HFFc6 (cell line): ENCODE results near the gene FBXO10. TPM values are rescaled to one million over a fixed set of nuclear protein-coding genes. Genes with fewer than 3 reads are reported as not detected.

Source experiments
- DNase-seq: peaks from one replicate; pipeline ENCODE4 v3.0.0-alpha.2; 2018
- H3K27ac Mint-ChIP-seq: 2 replicates; pipeline ENCODE4 v1.8.0; 2020; ENCODE audit warnings: mild to moderate bottlenecking, mixed read lengths
- H3K27me3 Mint-ChIP-seq: 2 replicates; pipeline ENCODE4 v1.8.0; 2021; ENCODE audit warnings: mild to moderate bottlenecking, moderate library complexity, mixed read lengths; ENCODE audit not compliant: insufficient read depth
- H3K36me3 Mint-ChIP-seq: 2 replicates; pipeline ENCODE4 v1.8.0; 2021; ENCODE audit warnings: low read depth, mixed read lengths
- H3K4me1 Mint-ChIP-seq: 2 replicates; pipeline ENCODE4 v1.8.0; 2020; ENCODE audit warnings: low read depth, mixed read lengths
- H3K4me3 Mint-ChIP-seq: 2 replicates; pipeline ENCODE4 v1.8.0; 2020; ENCODE audit warnings: mild to moderate bottlenecking, moderate library complexity, mixed read lengths
- H3K9me3 Mint-ChIP-seq: 2 replicates; pipeline ENCODE4 v1.8.0; 2020; ENCODE audit warnings: mild to moderate bottlenecking, mixed read lengths
- total RNA-seq, 6 experiments: library from RNA; stranded (reverse); fragmentation: NEBNext Ultra II Directional; extraction: Animal tissue kit (Norgen Biotek cat#: 25700); gene quantifications; 2 replicates in 1 of 6; 3 replicates in 5 of 6; pipeline ENCODE4 v1.2.3, GENCODE V29; 2021
- TF ChIP-seq, protein P1 (sequence below): fragments of 200-600 bp; sonication (generic); IDR thresholded peaks from 2 replicates; pipeline ENCODE4 v1.5.0; 2021; ENCODE audit warnings: antibody characterized with exemption, mild to moderate bottlenecking

The FBXO10 gene
- total RNA-seq, 6 experiments from 2014 or later = 6.0 to 8.9 (median 7.0) TPM

- no peak for DNase-seq
- H3K4me1 Mint-ChIP-seq = peaks cover 9% of the 10 kb centered on the region; the same call in 1 of the 2 replicates
- H3K36me3 Mint-ChIP-seq = peaks cover 32% of the 10 kb centered on the region
- no peak overlapping the region for H3K4me3 Mint-ChIP-seq
- H3K27ac Mint-ChIP-seq = no peak overlapping the region
- no peaks in the 10 kb centered on the region for H3K9me3 Mint-ChIP-seq
- TF ChIP-seq, protein P1, sequence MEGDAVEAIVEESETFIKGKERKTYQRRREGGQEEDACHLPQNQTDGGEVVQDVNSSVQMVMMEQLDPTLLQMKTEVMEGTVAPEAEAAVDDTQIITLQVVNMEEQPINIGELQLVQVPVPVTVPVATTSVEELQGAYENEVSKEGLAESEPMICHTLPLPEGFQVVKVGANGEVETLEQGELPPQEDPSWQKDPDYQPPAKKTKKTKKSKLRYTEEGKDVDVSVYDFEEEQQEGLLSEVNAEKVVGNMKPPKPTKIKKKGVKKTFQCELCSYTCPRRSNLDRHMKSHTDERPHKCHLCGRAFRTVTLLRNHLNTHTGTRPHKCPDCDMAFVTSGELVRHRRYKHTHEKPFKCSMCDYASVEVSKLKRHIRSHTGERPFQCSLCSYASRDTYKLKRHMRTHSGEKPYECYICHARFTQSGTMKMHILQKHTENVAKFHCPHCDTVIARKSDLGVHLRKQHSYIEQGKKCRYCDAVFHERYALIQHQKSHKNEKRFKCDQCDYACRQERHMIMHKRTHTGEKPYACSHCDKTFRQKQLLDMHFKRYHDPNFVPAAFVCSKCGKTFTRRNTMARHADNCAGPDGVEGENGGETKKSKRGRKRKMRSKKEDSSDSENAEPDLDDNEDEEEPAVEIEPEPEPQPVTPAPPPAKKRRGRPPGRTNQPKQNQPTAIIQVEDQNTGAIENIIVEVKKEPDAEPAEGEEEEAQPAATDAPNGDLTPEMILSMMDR = no peak
- no peaks in the 10 kb centered on the region; the same call in none of the 2 replicates for H3K27me3 Mint-ChIP-seq
Observed at GRCh38 chr9:37507566-37508134, 68.5 kb downstream of the FBXO10 start.

GRCh38 chr9:37504605-37505004 is 71.6 kb downstream of the FBXO10 start:
- Mint-ChIP-seq H3K27ac (no peak overlapping the region), H3K4me1 (peaks cover 9% of the 10 kb centered on the region; the same call in 1 of the 2 replicates), H3K9me3 (no peaks in the 10 kb centered on the region), H3K36me3 (peaks cover 53% of the 10 kb centered on the region), H3K27me3 (peaks cover 2% of the 10 kb centered on the region), H3K4me3 (no peak overlapping the region)
- TF ChIP-seq, protein P1 = no peak
- DNase-seq = no peak

DNA sequence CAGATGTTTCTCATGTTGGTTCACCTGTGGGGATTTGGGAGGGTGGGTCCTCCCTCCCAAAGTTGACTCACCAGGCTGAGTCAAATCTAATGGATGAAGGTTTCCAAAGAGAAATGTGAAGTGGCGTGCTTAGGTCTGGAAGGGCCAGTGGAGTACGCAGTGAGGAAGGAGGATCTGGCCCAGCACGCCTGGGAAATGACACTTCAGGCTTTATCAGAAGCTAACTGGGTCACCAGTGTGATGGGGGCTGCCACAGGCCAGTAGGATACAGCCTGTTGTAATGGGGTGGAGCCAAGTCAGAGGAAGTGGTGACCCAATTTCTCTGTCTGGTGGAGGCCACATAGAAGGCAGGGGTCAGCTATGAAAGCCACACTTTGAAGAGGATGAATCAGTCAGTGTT is 72.4 kb downstream of the FBXO10 start:
- DNase-seq = no peak
- peaks cover 9% of the 10 kb centered on the region; the same call in 1 of the 2 replicates for H3K4me1 Mint-ChIP-seq
- peaks cover 61% of the 10 kb centered on the region for H3K36me3 Mint-ChIP-seq
- no peak overlapping the region for H3K4me3 Mint-ChIP-seq
- peaks cover 2% of the 10 kb centered on the region for H3K27me3 Mint-ChIP-seq
- peak overlapping the region; percentile 34; the same call in 1 of the 2 replicates for H3K27ac Mint-ChIP-seq
- TF ChIP-seq, protein P1 = no peak
- H3K9me3 Mint-ChIP-seq = no peaks in the 10 kb centered on the region

- no peaks in the 10 kb centered on the region for H3K9me3 Mint-ChIP-seq
Observed at GRCh38 chr9:37501957-37502596, 74.1 kb downstream of the FBXO10 start.

DNA sequence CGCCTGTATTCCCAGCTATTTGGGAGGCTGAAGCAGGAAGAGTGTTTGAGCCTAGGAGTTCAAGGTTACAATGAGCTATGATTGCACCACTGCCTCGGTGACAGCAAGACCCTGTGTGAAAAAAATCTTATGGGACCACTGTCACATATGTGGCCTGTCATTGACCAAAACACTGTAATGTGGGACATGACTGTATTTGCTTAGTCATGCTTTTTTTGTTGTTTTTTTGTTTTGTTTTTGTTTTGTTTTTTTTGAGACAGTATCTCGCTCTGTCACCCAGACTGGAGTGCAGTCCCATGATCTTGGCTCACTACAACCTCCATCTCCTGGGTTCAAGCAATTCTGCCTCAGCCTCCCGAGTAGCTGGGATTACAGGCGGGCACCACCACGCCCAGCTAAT is 76.9 kb downstream of the FBXO10 start:
- peaks cover 2% of the 10 kb centered on the region; the same call in 1 of the 2 replicates for H3K27me3 Mint-ChIP-seq
- H3K4me1 Mint-ChIP-seq = peaks cover 9% of the 10 kb centered on the region; the same call in 1 of the 2 replicates
- DNase-seq = no peak
- H3K9me3 Mint-ChIP-seq = no peaks in the 10 kb centered on the region
- H3K4me3 Mint-ChIP-seq = no peak overlapping the region
- peaks cover 66% of the 10 kb centered on the region for H3K36me3 Mint-ChIP-seq
- H3K27ac Mint-ChIP-seq = no peak overlapping the region
- TF ChIP-seq, protein P1 = no peak

More at GRCh38 chr9:37501957-37502596, 74.1 kb downstream of the FBXO10 start:
- no peak for DNase-seq
- H3K4me1 Mint-ChIP-seq = peaks cover 9% of the 10 kb centered on the region; the same call in 1 of the 2 replicates
- TF ChIP-seq, protein P1 = no peak
- H3K4me3 Mint-ChIP-seq = no peak overlapping the region
- peaks cover 64% of the 10 kb centered on the region for H3K36me3 Mint-ChIP-seq
- H3K27ac Mint-ChIP-seq = no peak overlapping the region
- H3K27me3 Mint-ChIP-seq = peaks cover 2% of the 10 kb centered on the region
